HepG2 (cell line): ENCODE data around the gene ADIPOR2. TPM values are rescaled to one million over a fixed set of nuclear protein-coding genes. Genes with fewer than 3 reads are reported as not detected.

ENCODE experiments used
- AHR ChIP-seq: IDR thresholded peaks from 2 replicates; pipeline ENCODE4 v1.6.1; 2018; ENCODE audit warnings: missing genetic modification reagents, missing compliant biosample characterization
- ATAD3A ChIP-seq: sonication (generic); formaldehyde crosslinking; IDR thresholded peaks from 2 replicates; pipeline ENCODE4 v1.4.0; 2020; ENCODE audit warnings: missing genetic modification reagents
- ELK4 ChIP-seq: sonication (generic); formaldehyde crosslinking; IDR thresholded peaks from 2 replicates; pipeline ENCODE4 v1.9.0; 2021; ENCODE audit warnings: missing genetic modification reagents, borderline replicate concordance
- ETS1 ChIP-seq: sonication (generic); formaldehyde crosslinking; IDR thresholded peaks from 2 replicates; pipeline ENCODE4 v1.4.0; 2020; ENCODE audit warnings: missing genetic modification reagents
- FOXO4 ChIP-seq: sonication (generic); formaldehyde crosslinking; conservative IDR thresholded peaks from 2 replicates; pipeline ENCODE4 v1.8.1; 2023; ENCODE audit warnings: missing genetic modification reagents
- HDAC6 ChIP-seq: fragments of 200-600 bp; sonication (generic); IDR thresholded peaks from 2 replicates; pipeline ENCODE4 v1.7.0; 2017; ENCODE audit warnings: mild to moderate bottlenecking, antibody characterized with exemption, low read length, low read depth
- HOXA9 ChIP-seq: sonication (generic); formaldehyde crosslinking; IDR thresholded peaks from 2 replicates; pipeline ENCODE4 v1.8.1; 2022; ENCODE audit warnings: missing genetic modification reagents, mild to moderate bottlenecking, moderate library complexity, borderline replicate concordance
- KLF9 ChIP-seq: IDR thresholded peaks from 2 replicates; pipeline ENCODE4 v1.6.1; 2016; ENCODE audit warnings: low read depth
- KMT2B ChIP-seq: IDR thresholded peaks from 2 replicates; pipeline ENCODE4 v1.6.1; 2016; ENCODE audit warnings: missing genetic modification reagents, missing compliant biosample characterization
- PCBP2 ChIP-seq: fragments of 200-400 bp; formaldehyde crosslinking; optimal IDR thresholded peaks from 2 replicates; pipeline ENCODE3; 2018; ENCODE audit warnings: low read length, low read depth; ENCODE audit not compliant: poor library complexity, severe bottlenecking
- RARG ChIP-seq: sonication (generic); formaldehyde crosslinking; IDR thresholded peaks from 2 replicates; pipeline ENCODE4 v1.4.0; 2020; ENCODE audit warnings: low read depth, mild to moderate bottlenecking, missing genetic modification reagents
- SETDB1 ChIP-seq: sonication (generic); formaldehyde crosslinking; IDR thresholded peaks from 2 replicates; pipeline ENCODE4 v1.5.1; 2020; ENCODE audit warnings: missing genetic modification reagents, mild to moderate bottlenecking, borderline replicate concordance
- SMAD3 ChIP-seq: sonication (generic); formaldehyde crosslinking; IDR thresholded peaks from 2 replicates; pipeline ENCODE4 v1.4.0; 2020; ENCODE audit warnings: missing genetic modification reagents
- SRSF4 ChIP-seq: fragments of 200-400 bp; formaldehyde crosslinking; IDR thresholded peaks from one replicate; pipeline ENCODE4 v1.6.1; 2018; ENCODE audit warnings: mild to moderate bottlenecking, low read depth, low read length, moderate library complexity; ENCODE audit not compliant: poor library complexity, severe bottlenecking
- YEATS2 ChIP-seq: sonication (generic); formaldehyde crosslinking; IDR thresholded peaks from 2 replicates; pipeline ENCODE4 v1.4.0; 2020; ENCODE audit warnings: missing genetic modification reagents, borderline replicate concordance
- ZFP36L1 ChIP-seq: sonication (generic); formaldehyde crosslinking; IDR thresholded peaks from 2 replicates; pipeline ENCODE4 v1.8.0; 2022; ENCODE audit warnings: mild to moderate bottlenecking, missing genetic modification reagents, moderate library complexity
- ZHX2 ChIP-seq, 2 experiments: sonication (generic) in 1 of 2; formaldehyde crosslinking in 1 of 2; IDR thresholded peaks; 2 replicates each; pipeline versions ENCODE4 v1.6.1 to v1.9.0; 2014 to 2022; ENCODE audit warnings: antibody characterized with exemption in 1 of 2, borderline replicate concordance in 1 of 2, inconsistent platforms in 1 of 2, low read depth in 1 of 2, missing genetic modification reagents in 1 of 2
- ZNF121 ChIP-seq: sonication (generic); formaldehyde crosslinking; IDR thresholded peaks from 2 replicates; pipeline ENCODE4 v1.5.0; 2020; ENCODE audit warnings: mild to moderate bottlenecking, missing genetic modification reagents
- ZSCAN30 ChIP-seq: sonication (generic); formaldehyde crosslinking; IDR thresholded peaks from 2 replicates; pipeline ENCODE4 v1.5.0; 2020; ENCODE audit warnings: mild to moderate bottlenecking, missing genetic modification reagents
- polyA plus RNA-seq, 8 experiments: library from polyadenylated mRNA; depleted of rRNA in 3 of 8; stranded (reverse) in 7 of 8; unstranded in 1 of 8; fragments of >200 nt; fragmentation: Illumina TruSeq in 4 of 8; extraction: Trizol in 4 of 8; gene quantifications; 2 replicates each; pipeline versions ENCODE4 v1.2.1 to v1.2.3, GENCODE V29; 2011 to 2016; ENCODE audit warnings: low read depth in 4 of 8, missing spikeins in 1 of 8, mixed read lengths in 1 of 8; ENCODE audit not compliant: insufficient read depth in 1 of 8
- total RNA-seq, 5 experiments: library from RNA; depleted of rRNA; stranded (reverse); fragments of >200 nt; fragmentation: Illumina TruSeq; extraction: Trizol; gene quantifications; 2 replicates each; pipeline ENCODE4 v1.2.3, GENCODE V29; 2016; ENCODE audit warnings: low read depth in 1 of 5

The ADIPOR2 gene
- total and polyA plus RNA-seq, 2 of the 13 experiments (the other 11 are each of a cell fraction or from before 2014, with no cell fraction given), result 35.2 to 52.2 TPM

- TF ChIP-seq ETS1 (CRISPR knock-in tag), result no peak
- no peak for TF ChIP-seq SMAD3 (CRISPR knock-in tag)
- no peak for TF ChIP-seq ATAD3A
- TF ChIP-seq FOXO4 (CRISPR knock-in tag), result no peak
- no peak for TF ChIP-seq SRSF4
- no peak for TF ChIP-seq KLF9
- no peak for TF ChIP-seq RARG (CRISPR knock-in tag)
- no peak for TF ChIP-seq ELK4
- no peak for TF ChIP-seq HDAC6
- TF ChIP-seq ZHX2 (IDR thresholded peaks at IDR 0.05; ENCODE audit: low read depth), result no peak; the same call in 1 of the 2 replicates
- TF ChIP-seq ZHX2 (CRISPR knock-in tag; IDR thresholded peaks at IDR 0.05; ENCODE audit: borderline replicate concordance), result no peak
- 0 out of 2 replicates have a peak, but pooled peaks have one; percentile 49 for TF ChIP-seq HOXA9
- no peak for TF ChIP-seq ZSCAN30 (CRISPR knock-in tag)
- TF ChIP-seq SETDB1 (CRISPR knock-in tag), result no peak
- TF ChIP-seq AHR (CRISPR knock-in tag), result 0 out of 2 replicates have a peak, but pooled peaks have one; percentile 44
- 0 out of 2 replicates have a peak, but pooled peaks have one; percentile 16 for TF ChIP-seq ZNF121
- TF ChIP-seq KMT2B (CRISPR knock-in tag), result peak; percentile 43; the same call in 1 of the 2 replicates
- TF ChIP-seq ZFP36L1, result no peak
- TF ChIP-seq PCBP2, result no peak
- TF ChIP-seq YEATS2, result no peak; the same call in 1 of the 2 replicates
Observed at GRCh38 chr12:1661553-1662335, 29.1 kb upstream of the ADIPOR2 start (continued).
